EL (cell line): Measurements from ENCODE around the gene CENPO.

Source experiments
- DNase-seq: peaks from one replicate; pipeline ENCODE4 v3.0.0-alpha.2; 2016

Gene CENPO

GRCh38 chr2:24866946-24867345 is 73.7 kb downstream of the CENPO start:
- DNase-seq, result no peak

- DNase-seq, result no peak
Measured at GRCh38 chr2:24870440-24870839, 77.2 kb downstream of the CENPO start.

- no peak for DNase-seq
Measured at GRCh38 chr2:24870891-24871705, 77.9 kb downstream of the CENPO start.

GRCh38 chr2:24871852-24872333 is 78.7 kb downstream of the CENPO start:
- no peak for DNase-seq
